Kidney tubule cell (primary cell): ENCODE data around the gene SERINC2.
"Not testable (repeated sequence)": the region's sequence is repeated elsewhere in the genome, so short reads cannot be mapped to it uniquely, and the experiment has no call there.

Source experiments
- DNase-seq: peaks from one replicate; pipeline ENCODE4 v3.0.0-alpha.2; 2018; ENCODE audit warnings: low spot score

SERINC2 gene

GRCh38 chr1:31471452-31472313 lies 58.7 kb downstream of the SERINC2 start:
- DNase-seq = peak; percentile 91

DNA sequence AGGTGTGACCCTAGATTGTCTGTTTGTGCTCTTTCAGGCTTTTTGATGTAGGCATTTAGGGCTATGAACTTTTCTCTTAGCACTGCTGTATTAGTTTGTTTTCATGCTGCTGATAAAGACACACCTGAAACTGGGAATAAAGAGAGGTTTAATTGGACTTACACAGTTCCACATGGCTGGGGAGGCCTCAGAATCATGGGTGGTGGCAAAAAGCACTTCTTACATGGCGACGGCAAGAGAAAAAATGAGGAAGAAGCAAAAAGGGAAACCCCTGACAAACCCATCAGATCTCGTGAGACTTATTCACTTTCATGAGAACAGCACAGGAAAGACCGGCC lies 59.3 kb downstream of the SERINC2 start:
- peak; percentile 4 for DNase-seq

DNA sequence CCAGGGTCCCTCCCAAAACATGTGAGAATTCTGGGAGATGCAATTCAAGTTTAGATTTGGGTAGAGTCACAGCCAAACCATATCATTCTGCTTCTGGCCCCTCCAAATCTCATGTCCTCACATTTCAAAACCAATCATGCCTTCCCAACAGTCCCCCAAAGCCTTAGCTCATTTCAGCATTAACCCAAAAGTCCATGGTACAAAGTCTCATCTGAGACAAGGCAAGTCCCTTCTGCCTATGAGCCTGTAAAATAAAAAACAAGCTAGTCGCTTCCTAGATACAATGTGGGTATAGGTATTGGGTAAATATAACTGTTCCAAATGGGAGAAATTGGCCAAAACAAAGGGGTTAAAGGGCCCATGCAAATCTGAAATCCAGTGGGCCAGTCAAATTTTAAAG lies 59.7 kb downstream of the SERINC2 start:
- DNase-seq = not testable (repeated sequence)

DNA sequence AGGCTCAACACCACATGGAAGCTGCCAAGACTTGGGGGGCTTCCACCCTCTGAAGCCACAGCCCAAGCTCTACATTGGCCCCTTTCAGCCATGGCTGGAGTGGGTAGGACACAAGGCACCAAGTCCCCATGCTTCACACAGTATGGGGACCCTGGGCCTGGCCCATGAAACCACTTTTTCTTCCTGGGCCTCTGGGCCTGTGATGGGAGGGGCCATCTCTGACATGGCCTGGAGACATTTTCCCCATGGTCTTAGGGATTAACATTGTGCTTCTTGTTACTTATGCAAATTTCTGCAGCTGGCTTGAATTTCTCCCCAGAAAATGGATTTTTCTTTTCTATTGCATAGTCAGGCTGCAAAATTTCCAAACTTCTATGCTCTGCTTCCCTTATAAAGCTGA lies 60.5 kb downstream of the SERINC2 start:
- DNase-seq = not testable (repeated sequence)

GRCh38 chr1:31474567-31474966 lies 61.6 kb downstream of the SERINC2 start:
- DNase-seq = not testable (repeated sequence)

- DNase-seq = peak; percentile 63
Measured at GRCh38 chr1:31476891-31477846, 64.2 kb downstream of the SERINC2 start.

DNA sequence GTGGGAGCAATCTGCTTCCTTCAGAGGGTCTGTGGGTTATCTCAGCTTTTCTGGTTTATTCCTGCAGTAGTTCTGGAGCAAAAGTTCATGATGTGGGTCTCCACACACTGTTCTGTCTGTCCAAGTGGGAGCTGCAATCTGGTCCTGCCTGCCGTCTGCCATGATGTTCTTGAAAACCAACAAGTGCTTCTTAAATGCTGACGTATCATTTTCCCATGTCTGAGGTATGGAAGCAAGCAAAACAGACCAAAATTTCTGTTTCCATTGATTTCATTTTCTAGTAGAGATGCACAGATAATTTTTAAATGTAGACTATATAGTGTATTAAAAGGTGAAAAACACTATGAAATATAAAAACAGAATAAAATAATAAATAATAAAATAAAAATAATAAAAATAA lies 65.2 kb downstream of the SERINC2 start:
- DNase-seq = no peak

- peak; percentile 73 for DNase-seq
Measured at GRCh38 chr1:31479811-31480210, 66.8 kb downstream of the SERINC2 start.

DNA sequence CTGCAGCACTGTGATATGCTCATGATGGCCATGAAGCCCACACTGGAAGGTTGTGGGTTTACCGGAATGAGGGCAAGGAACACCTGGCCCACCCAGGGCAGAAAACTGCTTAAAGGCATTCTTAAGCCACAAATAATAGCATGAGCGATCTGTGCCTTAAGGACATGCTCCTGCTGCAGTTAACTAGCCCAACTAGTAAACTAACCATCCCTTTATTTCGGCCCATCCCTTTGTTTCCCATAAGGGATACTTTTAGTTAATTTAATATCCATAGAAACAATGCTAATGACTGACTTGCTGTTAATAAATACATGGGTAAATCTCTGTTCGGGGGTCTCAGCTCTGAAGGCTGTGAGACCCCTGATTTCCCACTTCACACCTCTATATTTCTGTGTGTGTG lies 67.4 kb downstream of the SERINC2 start:
- not testable (repeated sequence) for DNase-seq

GRCh38 chr1:31482482-31483011 lies 69.5 kb downstream of the SERINC2 start:
- DNase-seq = peak; percentile 14

DNA sequence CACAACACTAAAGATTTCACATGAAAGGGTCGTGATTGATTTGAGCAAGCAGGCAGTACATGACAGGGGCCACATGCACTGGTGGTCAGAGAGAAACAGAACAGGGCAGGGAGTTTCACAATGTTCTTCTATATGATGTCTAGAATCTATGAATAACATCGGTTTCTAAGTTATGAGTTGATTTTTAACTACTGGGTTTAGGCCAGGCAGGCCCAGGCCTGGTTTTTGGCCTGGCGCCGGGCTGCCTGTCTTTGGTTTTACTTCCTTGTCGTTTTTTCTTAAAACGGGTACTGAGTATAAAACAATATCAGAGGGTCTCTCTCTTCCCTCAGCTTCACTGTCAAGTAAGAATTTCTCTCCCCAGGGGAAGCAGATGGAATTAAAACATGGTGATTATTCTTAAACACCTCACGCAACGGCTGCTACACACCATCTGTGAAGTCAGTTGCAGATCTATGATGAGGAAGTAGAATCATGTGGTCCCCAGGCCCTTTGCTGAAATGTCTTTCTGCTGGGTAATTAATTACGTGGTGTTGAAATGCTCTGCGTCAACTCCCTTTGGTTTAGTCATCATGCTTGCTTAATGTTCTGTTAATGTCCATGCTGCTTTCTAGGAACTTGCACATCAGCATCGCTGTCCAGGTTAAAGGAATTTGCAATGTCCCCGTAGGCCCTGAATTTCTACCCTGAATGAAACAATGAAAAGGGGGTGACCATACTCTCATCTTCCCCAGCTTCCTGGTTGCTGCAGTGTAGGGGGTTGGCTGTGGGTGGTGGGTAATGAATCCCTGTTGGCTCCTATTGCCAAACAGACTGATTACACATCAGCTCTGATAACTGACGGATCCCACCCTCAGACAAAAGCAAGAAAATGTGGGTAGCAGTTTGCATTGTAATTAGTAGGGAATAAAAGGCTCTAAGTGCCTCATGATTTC lies 70.3 kb downstream of the SERINC2 start:
- peak; percentile 96 for DNase-seq
